Measurements from ENCODE around the gene PCMT1. TPM values are rescaled to one million over a fixed set of nuclear protein-coding genes. Genes with fewer than 3 reads are reported as not detected.

The PCMT1 gene
- total and polyA plus RNA-seq, 9 of the 15 experiments (the other 6 are each of a cell fraction or from before 2014, with no cell fraction given), result 217 to 541 (median 327) TPM

DNA sequence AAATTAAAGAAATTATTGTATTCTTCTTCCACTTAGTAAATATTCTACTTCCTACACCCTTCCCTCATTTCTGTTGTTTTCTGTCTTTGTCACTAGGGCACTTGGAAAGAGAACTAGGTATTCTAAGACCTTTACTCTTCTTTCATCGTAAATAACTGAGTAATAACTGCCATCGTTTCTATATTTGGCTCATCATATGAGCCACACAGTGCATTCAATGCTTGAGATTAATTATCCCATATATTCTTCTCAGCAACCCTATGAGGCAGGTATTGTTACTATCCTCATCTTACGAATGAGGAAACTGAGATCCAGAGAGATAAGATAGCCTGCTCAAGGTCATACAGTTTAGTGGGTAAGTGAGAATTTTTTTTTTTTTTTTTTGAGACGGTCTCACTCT lies 75.8 kb downstream of the PCMT1 start:
- H3K27ac ChIP-seq (ENCODE audit: extremely low read depth, low read depth, low read length), result no peak overlapping the region
- ChIA-PET CTCF (ENCODE audit: low intra/inter-chr PET ratio) (interaction anchor here (0.6 kb wide), 1 partner anchor 169 kb away, joined by 3 read pairs; no protein-coding TSS in a partner anchor), POLR2A (interaction anchor here (1.3 to 3.1 kb wide), 3 partner anchors 10 to 107 kb away, joined by 3 to 21 read pairs (median 4); partner anchors contain the start of gene LATS1)
- H3K4me1 ChIP-seq (replicated peaks in 1 of 2; ENCODE audit: control insufficient read depth in 2 of 2, insufficient read depth in 2 of 2, low read length in 2 of 2), result peaks cover 5 to 10% of the 10 kb centered on the region in 2 experiments; a peak in 4 of 5 replicates
- no peaks in the 10 kb centered on the region for H3K79me2 ChIP-seq (ENCODE audit: control insufficient read depth, insufficient read depth, low read length)
- no peak overlapping the region for H3K9ac ChIP-seq (ENCODE audit: insufficient read depth in 1 of 2, low read depth in 2 of 2, low read length in 2 of 2)
- DNase-seq (ENCODE audit: extremely low read depth in 1 of 4, low spot score in 3 of 4) (no peak), ATAC-seq (no peak), FAIRE-seq (no peak)
- no peak overlapping the region for H3K4me2 ChIP-seq (ENCODE audit: insufficient read depth, low read length)
- intact Hi-C loops (cut with micrococcal nuclease) (no loop called here), in situ Hi-C loops (cut with MboI) (no loop called here)
- TF ChIP-seq SMARCE1 (IDR thresholded peaks at IDR 0.05), result peak; percentile 13; the same call in 1 of the 2 replicates
- peak; percentile 44; the same call in 1 of the 2 replicates for TF ChIP-seq MEF2A (IDR thresholded peaks at IDR 0.05; ENCODE audit: control insufficient read depth, low read depth, low read length)
- TF ChIP-seq ESRRA (IDR thresholded peaks at IDR 0.05; ENCODE audit: borderline replicate concordance, low read depth), result peak; percentile 72
- no peak for TF ChIP-seq DACH1 (IDR thresholded peaks at IDR 0.05; ENCODE audit: partially characterized antibody)
- TF ChIP-seq, protein P1, sequence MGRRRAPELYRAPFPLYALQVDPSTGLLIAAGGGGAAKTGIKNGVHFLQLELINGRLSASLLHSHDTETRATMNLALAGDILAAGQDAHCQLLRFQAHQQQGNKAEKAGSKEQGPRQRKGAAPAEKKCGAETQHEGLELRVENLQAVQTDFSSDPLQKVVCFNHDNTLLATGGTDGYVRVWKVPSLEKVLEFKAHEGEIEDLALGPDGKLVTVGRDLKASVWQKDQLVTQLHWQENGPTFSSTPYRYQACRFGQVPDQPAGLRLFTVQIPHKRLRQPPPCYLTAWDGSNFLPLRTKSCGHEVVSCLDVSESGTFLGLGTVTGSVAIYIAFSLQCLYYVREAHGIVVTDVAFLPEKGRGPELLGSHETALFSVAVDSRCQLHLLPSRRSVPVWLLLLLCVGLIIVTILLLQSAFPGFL (CRISPR knock-in tag; IDR thresholded peaks at IDR 0.05), result 0 out of 2 replicates have a peak, but pooled peaks have one; percentile 28
- TF ChIP-seq PURB (CRISPR knock-in tag; IDR thresholded peaks at IDR 0.05; ENCODE audit: low read depth), result no peak
- peak; percentile 16 for TF ChIP-seq MEIS2 (IDR thresholded peaks at IDR 0.05; ENCODE audit: partially characterized antibody)
- H3K9me3 ChIP-seq (replicated peaks; ENCODE audit: control insufficient read depth, insufficient read depth, low read depth, low read length), result no peaks in the 10 kb centered on the region
- no peaks in the 10 kb centered on the region for H4K20me1 ChIP-seq (replicated peaks; ENCODE audit: control insufficient read depth, insufficient read depth, low read length)
- H3K9me1 ChIP-seq (ENCODE audit: control insufficient read depth, insufficient read depth, low read length), result no peaks in the 10 kb centered on the region
- H3K4me3 ChIP-seq, result no peak overlapping the region
- no peaks in the 10 kb centered on the region for H3K27me3 ChIP-seq (ENCODE audit: control insufficient read depth in 2 of 2, insufficient read depth in 2 of 2, low read length in 2 of 2)
- 20% methylated on average over 4 of the region's 4 CpGs for WGBS (ENCODE audit: insufficient coverage, low coverage, missing lambda C conversion rate)
- no peaks in the 10 kb centered on the region for H3K36me3 ChIP-seq (ENCODE audit: control insufficient read depth, insufficient read depth, low read length)
- BruUV-seq (replicated peaks), result no TSS peak
- H2AFZ ChIP-seq (ENCODE audit: low read depth, low read length), result no peak overlapping the region
